Astrocyte of the cerebellum (primary cell): ENCODE data around the gene SCAPER.
"Not testable (repeated sequence)": the region's sequence is repeated elsewhere in the genome, so short reads cannot be mapped to it uniquely, and the experiment has no call there.

Experiments
- DNase-seq: peaks from one replicate; pipeline ENCODE4 v3.0.0-alpha.2; 2011; ENCODE audit warnings: low read depth
- H3K4me3 ChIP-seq: 2 replicates; pipeline ENCODE4 v1.5.1; 2011; ENCODE audit warnings: mild to moderate bottlenecking, low read depth, low read length, moderate library complexity
- in situ Hi-C: cut with HindIII; loops from 2 replicates; pipeline ENCODE4 v1.10.0; 2017; ENCODE audit warnings: low sequenced_read_pairs
- TF ChIP-seq, protein P1 (sequence below): IDR thresholded peaks from 2 replicates; pipeline ENCODE4 v1.5.1; 2012; ENCODE audit warnings: low read length, low read depth, moderate library complexity, mild to moderate bottlenecking; ENCODE audit errors: missing control alignments

SCAPER gene

DNA sequence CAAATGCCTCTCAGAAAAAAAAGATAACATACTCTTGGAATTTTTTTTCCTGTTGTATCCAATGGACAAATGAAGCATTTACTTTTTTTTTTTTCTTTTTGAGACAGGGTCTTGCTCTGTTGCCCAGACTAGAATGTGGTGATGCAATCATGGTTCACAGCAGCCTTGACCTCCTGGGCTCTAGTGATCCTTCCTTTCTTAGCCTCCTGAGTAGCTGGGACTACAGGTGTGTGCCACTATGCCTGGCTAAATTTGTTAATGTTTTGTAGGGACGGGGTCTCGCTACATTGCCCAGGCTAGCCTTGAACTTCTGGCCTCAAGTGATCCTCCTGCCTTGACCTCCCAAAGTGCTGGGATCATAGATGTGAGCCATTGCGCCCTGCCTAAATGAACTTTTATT, 401.3 kb downstream of the SCAPER start:
- no peak for DNase-seq
- in situ Hi-C loops = no loop called here
- TF ChIP-seq, protein P1, sequence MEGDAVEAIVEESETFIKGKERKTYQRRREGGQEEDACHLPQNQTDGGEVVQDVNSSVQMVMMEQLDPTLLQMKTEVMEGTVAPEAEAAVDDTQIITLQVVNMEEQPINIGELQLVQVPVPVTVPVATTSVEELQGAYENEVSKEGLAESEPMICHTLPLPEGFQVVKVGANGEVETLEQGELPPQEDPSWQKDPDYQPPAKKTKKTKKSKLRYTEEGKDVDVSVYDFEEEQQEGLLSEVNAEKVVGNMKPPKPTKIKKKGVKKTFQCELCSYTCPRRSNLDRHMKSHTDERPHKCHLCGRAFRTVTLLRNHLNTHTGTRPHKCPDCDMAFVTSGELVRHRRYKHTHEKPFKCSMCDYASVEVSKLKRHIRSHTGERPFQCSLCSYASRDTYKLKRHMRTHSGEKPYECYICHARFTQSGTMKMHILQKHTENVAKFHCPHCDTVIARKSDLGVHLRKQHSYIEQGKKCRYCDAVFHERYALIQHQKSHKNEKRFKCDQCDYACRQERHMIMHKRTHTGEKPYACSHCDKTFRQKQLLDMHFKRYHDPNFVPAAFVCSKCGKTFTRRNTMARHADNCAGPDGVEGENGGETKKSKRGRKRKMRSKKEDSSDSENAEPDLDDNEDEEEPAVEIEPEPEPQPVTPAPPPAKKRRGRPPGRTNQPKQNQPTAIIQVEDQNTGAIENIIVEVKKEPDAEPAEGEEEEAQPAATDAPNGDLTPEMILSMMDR = no peak
- no peak overlapping the region for H3K4me3 ChIP-seq

DNA sequence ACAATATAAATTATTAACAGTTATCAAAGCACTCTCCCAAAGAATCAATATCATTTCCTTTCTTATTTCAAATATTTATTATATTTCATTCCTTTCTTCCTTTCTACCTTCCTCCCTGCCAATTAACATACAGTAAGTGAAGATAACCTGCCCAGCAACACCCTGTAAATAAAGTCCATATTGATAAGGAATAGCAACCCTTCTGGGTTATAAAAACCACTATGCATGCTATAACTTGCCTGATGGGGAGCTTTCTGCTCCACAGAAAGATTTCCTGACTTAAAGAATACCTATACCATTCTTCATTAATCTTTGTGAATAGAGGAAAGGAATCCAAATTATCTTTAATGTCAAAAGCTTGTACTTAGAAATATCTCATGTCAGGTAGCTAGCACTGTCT, 402.0 kb downstream of the SCAPER start:
- H3K4me3 ChIP-seq = no peak overlapping the region
- DNase-seq = no peak
- in situ Hi-C loops = no loop called here
- TF ChIP-seq, protein P1 = no peak

DNA sequence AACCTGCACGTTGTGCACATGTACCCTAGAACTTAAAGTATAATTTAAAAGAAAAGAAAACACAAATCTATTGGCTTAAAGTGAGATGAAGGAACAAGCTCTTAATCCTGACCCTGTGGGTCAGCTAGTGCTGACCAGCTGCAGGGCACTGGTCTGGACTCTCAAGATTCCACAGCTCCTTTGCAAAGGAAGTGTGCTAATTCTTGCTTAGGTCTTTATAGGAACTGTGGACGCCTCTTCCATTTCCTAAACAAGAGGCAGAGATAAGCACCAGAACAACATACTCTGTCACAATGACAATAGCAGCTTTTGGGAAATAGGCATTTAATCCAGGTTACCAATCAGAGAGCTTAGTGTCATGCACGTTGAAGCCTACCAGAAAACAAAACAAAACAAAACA, 402.5 kb downstream of the SCAPER start:
- no peak for DNase-seq
- TF ChIP-seq, protein P1 = no peak
- H3K4me3 ChIP-seq = no peak overlapping the region
- in situ Hi-C loops = no loop called here

DNA sequence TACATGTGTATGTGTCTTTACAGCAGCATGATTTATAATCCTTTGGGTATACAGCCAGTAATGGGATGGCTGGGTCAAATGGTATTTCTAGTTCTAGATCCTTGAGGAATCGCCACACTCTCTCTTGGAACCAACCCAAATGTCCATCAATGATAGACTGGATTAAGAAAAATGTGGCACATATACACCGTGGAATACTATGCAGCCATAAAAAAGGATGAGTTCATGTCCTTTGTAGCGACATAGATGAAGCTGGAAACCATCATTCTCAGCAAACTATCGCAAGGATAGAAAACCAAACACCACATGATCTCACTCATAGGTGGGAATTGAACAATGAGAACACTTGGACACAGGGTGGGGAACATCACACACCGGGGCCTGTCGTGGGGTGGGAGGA, 403.0 kb downstream of the SCAPER start:
- H3K4me3 ChIP-seq, in situ Hi-C loops, DNase-seq: not testable (repeated sequence)

DNA sequence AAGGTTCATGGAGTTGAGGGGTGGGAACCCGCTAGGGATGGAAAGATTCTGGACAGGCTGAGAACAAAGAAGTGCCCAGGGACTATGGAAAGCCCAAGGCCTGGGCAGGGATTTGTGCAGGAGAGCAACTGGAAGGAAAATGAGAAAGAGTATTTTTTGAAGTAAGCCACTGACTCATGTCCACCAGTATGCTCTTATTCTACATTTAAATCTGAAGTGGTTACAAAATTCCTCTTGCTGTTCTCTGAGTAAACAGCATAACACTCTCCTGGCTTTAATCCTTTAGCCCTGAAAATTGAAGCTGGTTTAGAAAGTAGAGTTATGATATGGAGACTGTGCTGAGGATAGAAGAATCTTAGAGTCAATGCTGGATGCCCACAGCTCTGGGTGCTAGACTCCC, 403.4 kb downstream of the SCAPER start:
- no peak overlapping the region for H3K4me3 ChIP-seq
- in situ Hi-C loops = no loop called here
- TF ChIP-seq, protein P1 = no peak
- no peak for DNase-seq

DNA sequence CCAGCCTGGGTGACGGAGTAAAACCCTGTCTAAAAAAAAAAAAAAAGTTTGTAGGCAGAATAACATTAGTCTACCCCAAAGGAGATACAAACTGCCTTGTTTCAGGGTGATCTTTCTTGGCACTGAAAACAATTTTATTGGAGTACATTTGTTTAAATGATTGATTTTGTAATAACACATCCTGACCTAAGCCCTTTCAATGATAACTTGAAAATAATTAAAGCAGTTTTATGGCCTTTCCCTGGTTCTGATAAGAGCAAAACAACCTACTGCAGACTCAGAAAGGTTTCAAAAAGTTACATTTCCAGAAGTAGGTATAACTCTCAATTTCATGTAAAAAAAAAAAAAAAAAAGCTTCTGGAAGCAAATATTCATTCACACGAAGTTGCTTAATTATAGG, 404.1 kb downstream of the SCAPER start:
- in situ Hi-C loops = no loop called here
- no peak for DNase-seq
- TF ChIP-seq, protein P1 = no peak
- H3K4me3 ChIP-seq = no peak overlapping the region

DNA sequence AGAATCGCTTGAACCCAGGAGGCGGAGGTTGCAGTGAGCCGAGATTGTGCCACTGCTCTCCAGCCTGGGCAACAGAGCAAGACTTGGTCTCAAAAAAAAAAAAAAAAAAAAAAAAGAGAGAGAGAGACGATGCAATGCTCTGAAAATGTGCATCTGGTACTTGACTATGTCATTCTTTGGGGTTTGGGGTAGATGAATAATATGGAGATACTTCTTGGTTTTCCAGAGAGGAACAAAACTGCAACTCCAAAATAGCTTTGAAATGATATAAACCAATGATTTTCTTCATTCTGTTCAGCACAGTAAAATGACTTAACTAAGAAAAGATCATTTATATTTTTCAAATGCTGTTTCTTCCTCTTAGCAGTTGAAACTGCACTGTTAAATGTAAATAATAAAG, 409.7 kb downstream of the SCAPER start:
- no peak overlapping the region for H3K4me3 ChIP-seq
- in situ Hi-C loops = no loop called here
- TF ChIP-seq, protein P1 = no peak
- DNase-seq = no peak
